EL (cell line): Measurements from ENCODE around the gene ADAMTS12.

Experiments
- DNase-seq: peaks from one replicate; pipeline ENCODE4 v3.0.0-alpha.2; 2016

Gene ADAMTS12

DNA sequence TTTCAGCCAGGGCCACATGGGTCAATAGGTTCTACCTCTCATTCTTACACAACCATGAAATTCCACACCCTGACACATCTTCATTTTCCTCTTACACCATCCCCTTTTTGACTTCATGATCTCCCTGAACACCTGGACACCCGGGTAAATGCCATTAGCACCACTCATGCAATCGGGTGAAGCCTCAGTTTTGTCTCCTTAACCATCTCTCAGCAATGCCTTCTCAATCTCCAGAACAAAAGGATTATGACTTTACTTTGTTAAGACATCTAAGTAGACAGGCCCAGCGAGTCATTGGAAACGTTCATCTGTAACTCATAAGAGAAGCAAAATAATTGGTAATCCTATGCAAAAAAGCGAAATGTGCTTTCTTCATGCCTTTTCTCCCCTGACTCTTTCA lies 49.9 kb downstream of the ADAMTS12 start:
- no peak for DNase-seq

DNA sequence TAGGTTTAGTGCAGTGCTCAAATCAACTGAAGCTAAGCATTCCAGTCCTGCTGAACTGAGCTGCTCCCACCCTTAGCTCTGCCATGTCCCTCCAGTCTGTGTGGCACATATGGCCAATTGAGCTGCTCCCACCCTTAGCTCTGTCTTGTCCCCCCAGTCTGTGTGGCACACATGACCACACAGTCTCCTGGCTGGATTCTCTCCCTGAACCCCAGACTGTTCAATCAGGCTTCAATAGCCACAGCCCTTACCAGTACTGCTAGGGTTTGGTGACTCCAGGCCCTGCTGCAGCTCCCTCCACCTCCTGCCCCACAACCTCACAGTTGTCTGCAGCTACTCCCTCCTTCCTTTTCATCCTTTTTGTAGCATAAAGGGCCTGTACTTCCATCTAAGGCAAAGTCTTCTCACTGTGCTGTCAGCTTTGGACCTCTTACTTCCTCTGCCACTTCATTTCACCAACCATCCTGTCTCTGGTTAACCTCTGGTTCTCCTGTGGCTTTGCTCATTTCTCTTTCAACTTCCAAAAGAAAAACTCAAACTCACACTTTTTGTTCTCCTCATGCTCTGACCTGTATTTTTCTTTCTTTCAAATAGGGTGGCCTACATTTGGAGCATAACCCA lies 50.8 kb downstream of the ADAMTS12 start:
- no peak for DNase-seq

DNA sequence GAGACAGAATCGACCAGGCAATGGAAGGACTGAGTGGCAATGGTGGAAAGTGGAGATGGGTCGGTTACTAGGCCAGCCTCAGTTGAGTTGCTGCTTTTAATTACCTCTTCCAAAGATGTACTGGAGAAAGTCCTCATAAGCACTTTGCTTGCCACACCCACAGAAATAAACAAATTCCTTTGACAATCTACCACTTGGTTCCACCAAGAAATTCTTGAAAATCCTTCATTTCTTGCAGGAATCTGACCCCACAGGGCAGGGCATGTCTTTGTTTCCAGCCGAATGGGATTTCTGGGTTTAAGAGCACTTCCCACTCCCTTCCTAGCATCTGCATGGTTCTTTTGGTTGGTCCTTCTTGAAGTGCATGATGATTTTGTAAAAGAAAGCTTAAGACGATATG lies 54.5 kb downstream of the ADAMTS12 start:
- DNase-seq: peak; percentile 37

DNA sequence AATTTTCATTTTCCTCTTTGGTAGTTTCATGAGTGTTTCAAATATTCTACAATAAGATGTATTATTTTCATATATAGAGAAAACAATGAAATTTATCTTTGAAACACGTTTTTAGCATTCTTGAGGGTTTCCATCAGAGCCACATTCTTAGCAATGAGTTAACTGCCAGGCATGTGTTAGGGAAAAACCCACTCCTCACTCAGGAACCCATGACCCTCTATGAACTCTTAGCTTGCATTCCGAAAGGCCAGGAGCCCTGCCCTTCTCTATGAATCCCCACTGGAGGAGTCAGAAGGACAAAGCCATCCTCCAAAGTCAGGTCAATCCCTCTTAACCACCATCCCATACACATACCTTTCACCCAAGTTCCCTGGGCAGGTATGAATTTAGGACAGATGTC lies 57.5 kb downstream of the ADAMTS12 start:
- peak; percentile 91 for DNase-seq

DNA sequence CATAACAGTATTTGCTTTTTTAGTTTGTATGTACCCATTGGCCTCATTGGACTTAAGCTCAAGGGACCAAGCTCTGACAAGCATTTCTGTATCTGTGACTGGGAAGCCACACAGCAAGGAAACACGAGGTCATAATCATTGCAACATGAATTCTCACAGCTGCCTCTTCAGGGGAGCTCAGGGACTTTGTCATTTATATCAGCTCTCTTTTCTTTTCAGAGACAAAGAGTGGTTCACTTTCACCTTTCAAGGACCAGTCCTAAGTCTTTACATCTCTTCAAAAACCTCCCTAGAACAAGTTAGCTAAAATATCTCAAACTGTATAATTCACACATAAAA lies 58.6 kb downstream of the ADAMTS12 start:
- DNase-seq: peak; percentile 62

DNA sequence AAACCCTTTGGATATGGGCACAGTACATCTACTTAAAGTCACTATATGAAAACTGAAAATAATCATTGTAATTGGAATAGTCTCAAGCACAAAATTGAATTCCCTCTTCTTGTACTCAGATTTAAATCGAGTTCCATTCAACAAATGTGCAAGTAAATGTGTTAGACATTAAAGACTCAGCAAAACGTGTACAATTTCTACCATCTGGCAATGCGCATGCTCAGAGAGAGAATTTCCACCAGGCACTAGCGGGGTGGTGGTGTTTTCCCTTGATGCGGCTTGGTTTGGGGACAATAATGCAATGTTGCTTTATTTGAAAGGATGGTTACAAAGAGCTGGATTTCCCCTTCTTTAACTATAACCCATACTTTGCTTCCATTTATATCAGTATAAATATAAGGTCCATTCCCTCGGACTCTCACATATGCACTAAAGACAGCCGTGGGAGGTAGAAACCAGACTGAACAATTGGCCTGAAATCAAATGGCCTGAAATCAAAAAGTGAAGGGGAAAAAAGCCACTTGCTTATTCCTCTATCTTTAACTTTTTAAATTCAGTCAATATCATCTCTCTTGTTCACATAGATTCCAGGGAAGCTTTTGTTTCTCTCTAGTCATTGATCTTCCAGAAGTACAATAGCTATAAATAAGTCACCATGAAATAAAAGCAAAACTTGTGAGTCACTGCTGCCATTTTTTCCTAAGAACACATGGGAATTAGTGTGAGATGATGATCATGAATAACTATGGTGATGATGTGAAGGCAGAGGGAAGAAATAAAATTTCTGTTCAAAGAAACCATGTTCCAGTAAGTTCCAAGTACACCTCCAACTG lies 59.2 kb downstream of the ADAMTS12 start:
- peak; percentile 54 for DNase-seq

DNA sequence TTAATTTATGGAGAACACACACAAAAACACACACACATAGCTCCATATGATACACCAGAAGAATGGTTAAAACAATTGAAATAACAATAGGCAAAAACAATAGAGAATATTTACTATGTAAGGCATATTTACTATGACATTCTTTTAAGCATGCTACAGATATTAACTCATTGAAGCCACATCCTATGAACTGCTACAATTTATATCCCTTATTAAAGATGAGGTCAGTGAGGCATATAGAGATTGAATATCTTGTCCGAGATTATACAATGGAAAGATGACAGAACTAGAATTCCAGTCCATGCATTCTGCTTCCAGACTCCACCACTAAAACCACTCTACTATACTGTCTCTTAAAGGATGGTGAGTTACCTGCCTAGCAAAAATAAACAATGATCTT lies 60.7 kb downstream of the ADAMTS12 start:
- DNase-seq: no peak

DNA sequence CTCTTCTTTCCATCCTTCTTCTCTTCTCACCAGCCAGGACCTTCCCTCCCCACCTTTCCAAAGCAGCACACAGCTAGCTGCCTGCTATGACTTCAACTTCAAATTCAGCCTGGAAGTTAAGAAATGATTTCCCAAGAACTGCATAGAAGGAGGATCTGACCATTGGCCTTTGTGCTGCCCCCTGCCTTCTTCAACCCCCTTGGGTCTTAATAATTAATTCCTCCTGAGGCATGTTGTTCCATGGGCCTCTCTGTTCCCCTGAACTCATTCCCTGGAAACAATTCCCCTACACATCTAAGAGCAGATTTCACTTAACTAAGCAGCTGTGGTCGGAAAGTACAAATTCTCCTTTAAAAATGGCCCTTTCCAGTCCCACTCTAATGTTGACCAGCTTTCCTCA lies 62.4 kb downstream of the ADAMTS12 start:
- DNase-seq: no peak

DNA sequence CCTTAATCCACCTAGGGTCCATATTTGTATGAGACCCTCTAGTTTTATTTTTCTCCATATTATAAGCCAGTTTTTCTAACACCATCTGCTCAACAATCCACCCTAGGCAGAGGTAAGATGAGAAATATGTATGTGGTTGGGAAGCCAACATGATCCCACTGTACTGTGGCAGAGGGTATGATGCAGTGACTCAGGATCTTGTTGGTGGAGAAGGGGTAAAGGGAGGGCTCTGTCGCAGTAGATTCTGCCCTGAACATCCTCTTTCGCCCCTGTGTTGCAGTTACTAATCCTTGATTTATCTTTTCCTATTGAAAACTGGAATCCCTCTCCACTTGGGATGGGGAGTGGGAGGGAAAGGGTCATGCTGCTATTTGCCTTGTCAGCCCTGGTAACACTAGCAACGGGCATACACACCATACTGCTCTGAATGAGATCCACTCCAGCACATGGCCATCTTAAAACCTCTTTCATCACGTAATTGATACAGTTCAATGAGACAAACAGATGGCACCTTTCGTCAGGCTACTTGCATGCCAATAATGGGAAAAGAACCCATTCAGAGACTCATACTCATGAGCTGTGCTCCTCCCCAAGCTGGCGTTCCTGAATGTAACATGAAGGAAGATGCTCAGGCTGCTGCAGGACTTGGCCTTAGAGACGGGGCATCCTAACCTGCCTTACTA lies 63.0 kb downstream of the ADAMTS12 start:
- peak; percentile 67 for DNase-seq

DNA sequence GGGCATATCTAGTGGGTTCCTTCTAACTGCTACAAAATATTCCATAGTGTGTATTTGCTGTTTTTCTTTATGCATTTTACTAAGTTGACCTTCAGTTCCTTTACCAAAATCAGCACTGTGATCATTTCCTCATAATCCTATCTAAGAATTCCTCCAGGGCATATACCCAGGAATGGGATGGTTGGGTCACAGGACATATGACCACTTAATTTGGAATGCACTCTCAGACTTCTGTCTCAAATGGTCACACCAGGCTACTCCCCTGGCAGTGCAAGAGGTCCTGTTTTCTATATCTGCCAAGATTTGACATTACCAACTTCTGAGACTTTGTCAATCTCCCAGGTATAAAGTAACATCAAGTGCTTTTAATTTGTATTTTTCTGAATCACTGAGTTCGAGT lies 63.9 kb downstream of the ADAMTS12 start:
- peak; percentile 86 for DNase-seq

DNA sequence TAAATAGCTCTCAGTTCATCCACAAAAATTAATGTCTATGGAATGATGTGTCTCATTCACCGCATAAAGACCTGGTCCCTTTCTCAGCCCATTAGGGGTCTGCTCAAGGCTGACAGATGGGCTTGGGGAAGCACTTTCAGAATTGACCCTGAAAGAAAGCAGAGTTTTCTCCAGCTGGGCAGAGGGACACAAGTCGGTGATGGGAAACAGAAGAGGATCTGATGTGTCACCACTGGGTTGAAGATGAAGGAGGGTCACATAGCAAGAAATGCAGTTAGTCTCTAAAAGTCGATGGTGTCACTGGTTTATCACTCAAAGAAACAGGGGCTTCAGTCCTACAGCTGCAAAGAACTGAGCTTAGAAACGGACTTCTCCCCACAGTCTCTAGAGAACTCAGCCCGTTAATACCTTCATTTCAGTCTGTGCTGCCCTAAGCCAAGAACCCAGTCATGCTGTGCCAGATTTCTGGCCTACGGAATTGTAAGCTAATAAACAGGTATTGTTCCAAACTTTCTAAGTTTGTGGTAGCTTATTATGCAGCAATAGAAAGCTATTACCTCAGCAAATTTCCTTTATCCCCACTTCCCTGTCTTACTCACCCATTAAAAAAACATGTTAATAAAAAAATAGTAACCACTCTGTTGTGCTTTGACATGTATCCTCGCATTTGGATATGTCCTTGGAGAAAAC lies 64.6 kb downstream of the ADAMTS12 start:
- DNase-seq: no peak

DNA sequence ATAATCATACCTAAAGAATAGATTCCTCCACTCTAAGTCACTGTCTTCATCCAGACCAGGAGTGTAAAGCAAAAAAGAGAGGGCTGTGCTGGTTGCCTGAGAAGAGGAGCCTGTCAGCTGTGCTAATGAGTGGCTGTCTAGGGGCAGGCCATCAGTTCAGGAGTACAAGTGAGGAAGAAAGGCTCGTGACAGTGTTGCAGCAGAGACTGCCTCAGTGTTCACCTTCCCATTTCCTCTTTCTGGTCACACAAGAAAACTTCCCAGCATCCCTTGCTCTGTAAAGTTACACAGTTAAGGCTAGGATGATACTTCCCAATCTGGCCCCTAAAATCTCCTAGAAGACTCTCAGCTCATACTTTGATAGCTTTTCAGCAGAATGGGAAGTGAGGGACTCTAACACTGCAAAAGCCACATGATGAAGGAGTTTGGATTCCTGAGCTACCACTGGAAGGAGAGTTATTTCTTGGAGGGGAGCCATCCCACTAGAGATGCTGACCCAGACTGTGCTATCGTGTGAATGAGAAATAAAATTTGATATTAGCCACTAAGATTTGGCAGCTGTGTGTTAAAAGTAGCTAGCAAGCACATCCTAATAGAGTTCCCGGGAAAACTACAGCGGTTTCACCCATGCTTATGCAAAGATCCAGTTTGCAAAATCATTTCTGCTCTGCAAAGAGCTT lies 67.1 kb downstream of the ADAMTS12 start:
- peak; percentile 83 for DNase-seq

DNA sequence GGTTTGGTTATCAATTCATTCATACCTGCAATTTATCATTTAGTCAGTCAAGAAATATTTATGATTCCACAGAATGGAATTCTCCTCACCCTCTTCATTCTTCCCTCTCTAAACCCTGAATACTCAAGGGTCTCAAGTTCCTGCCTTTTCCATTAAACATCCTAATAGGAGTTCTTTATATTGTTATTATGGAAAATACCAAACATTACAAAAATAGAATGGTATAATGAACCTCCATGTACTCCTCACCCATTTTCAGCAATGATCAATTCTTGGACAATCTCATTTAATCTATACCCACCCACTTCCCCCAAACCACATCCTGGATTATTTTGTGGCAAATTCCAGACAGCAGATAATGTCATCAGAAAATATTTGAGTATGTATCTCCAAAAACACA lies 74.5 kb downstream of the ADAMTS12 start:
- DNase-seq: peak; percentile 74

DNA sequence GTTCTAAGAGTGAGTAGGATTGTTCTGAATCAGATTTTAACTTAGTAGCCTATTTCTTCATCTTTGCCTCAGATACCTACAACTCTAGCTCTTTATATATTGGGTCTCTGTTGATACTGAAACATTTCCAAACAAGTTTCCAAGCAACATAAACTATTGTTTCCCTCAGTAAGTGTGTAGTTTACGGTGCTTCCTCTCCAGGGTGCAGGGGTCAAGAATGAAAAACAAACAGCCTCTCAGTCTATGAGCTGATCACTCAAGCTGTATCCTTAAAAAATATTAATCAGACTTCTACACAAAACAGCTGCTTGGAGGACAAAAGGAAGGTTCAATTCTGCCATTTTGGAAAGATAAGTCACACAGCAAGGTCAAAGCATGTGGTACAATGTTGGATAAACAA lies 75.0 kb downstream of the ADAMTS12 start:
- DNase-seq: peak; percentile 54

DNA sequence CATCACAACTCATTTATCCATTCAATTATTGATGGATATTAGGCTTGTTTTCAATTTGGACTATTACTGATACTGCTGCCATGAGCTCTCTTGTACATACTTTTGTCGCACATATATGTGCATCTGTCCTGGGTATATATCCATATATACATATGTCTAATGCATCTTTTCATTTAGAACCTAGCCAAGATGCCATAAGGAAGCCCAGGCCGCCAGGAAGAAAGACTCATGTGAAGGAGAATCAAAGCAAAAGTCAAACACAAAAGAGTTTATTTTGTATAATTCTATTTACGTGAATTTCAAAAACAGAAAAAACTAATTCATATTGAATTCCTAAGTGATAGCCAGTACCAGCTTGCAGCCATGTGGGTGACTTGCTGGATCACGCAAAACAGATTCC lies 79.0 kb downstream of the ADAMTS12 start:
- no peak for DNase-seq

DNA sequence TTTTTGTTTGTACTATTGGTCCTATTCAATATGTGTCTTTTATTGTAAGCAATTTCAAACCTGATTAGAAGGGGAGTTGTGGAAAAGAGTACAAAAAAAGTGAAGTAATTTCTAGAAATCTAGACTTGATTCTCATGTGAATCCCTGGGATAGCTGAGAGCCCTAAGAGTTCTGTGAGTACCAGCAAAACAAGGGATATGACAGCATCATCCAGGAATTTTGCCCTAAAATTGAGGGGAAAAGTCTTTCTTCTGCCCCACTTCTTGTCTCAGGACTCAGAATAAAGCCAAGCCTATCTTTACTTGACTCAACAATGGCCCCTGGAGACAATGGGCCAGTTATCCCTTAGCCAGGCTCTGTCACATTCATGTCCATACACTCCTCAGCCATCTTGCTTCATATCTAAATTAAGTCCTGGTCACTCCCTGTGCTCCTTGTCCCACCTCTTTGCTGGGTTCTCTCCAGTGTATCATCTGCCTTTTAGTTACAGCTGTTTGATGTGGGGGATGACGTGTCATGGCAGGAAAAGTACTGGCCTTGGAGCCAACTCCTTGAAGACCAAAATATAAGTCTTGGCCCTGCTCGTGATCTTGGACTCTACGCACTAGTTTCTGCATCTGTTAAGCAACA lies 81.2 kb downstream of the ADAMTS12 start:
- DNase-seq: peak; percentile 75

DNA sequence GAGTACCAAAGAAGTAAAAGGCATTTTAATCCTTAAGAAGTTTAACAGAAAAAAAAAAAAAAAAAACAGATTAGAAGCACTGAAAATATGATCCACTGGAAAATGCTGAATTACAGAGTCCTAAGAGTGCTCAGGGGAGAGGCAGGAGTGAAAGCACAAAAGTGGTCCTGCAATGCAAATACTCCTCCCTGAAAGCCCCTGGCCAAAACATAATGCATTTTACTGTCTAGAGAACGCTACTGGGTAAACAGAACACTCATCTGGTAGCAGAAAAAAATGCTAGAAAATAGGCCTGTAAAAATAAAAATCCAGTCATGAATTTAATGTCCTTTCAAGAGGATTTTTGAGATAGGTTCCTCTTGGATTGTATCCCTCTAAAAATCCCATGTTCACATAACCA lies 81.9 kb downstream of the ADAMTS12 start:
- no peak for DNase-seq

DNA sequence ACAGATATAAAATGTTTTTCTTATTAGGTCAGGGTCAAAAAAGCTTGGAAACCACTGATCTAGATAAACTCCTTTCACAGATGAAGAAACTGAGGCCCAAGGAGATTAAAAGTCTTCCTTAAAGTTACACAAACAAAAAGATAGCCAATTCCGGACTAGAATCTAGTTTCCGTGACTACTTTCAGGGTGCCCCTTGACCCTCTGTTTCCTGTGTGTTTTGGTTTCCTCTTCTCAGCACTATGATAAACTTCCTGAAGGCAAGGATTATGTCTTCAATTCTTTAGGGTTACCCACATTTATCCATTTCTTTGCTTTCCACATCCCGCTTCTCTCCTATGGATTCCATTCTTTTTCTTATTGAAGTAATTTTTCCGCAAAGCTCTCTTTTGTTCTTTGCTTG lies 83.1 kb downstream of the ADAMTS12 start:
- DNase-seq: peak; percentile 41

DNA sequence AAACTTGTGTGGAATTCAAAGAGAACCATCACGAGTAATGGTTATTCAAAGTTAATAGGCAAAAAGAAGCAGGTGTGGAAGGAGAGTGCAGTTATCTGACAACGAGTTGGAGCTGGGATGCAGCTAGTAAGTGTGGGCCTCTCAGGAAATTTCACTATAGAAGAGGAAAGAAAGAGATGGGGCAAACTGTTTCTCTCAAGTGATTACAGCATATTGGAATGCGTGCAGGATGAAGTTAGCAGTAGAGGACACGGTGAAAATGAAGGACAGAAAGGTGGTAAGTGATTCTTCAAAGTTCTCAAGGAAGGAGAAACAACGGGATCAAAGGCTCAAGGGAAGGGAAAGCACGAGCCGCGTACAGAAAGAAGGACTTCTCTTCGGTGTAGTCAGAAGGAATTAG lies 84.0 kb downstream of the ADAMTS12 start:
- DNase-seq: peak; percentile 53

DNA sequence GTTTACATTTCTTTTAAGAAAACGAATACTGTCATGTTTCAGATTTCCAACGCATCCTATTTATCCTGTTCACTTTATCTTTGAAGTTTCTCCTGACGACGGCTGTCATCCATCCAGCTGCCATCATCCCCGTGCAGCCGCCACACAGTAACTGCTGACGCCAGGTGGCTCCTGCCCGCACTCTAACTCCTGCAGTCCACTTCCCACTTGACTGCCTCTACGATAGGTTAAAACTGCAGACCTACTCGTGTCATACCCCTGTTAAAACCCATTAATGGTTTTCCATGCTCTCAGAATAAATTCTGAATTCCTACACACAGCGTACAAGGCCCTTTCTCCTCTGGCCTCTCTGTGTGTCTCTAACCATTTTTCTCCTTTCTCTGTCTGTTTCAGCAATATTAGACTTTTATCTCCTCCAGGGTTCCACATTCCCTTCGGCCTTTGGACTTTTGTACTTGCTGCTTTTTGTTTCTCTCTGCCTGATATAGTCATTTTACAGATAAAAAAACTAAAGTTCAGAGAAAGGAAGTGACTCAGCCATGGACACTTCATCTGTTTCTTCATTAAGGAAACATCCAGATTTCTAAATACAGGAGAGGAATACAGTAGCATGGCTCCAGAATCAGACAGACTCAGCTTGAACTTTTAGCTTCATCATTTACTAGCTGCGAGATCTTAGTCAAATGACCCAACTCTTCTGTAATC lies 84.9 kb downstream of the ADAMTS12 start:
- DNase-seq: peak; percentile 83

DNA sequence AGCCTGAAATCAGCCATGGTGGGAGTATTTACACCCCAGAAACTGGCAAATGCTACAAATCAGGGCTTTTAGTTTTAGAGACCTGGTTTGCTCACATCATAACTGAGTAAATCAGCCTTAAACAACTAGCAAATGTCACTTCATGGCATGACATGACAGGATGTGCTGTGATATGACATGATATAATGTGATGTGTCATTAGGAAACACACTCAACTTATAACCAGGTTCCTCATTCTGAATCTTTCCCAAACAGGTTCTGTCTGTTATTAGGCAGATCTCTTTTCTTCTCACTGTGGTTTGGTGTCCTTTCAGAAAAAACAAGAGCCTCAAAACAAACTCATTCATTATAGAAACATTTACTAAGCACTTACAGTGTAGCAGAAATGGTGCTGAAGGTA lies 90.5 kb downstream of the ADAMTS12 start:
- DNase-seq: no peak
